ENCODE measurements around the gene MTARC2. TPM values are rescaled to one million over a fixed set of nuclear protein-coding genes. Genes with fewer than 3 reads are reported as not detected.

Gene MTARC2
- total and polyA plus RNA-seq, 2 of the 4 experiments (the other 2 are of a cell fraction) = 0.36 to 2.6 TPM

GRCh38 chr1:220710333-220710732, 37.8 kb upstream of the MTARC2 start:
- Histone ChIP-seq H3K27ac (ENCODE audit: insufficient read depth, low read length) (no peak overlapping the region), H3K4me2 (ENCODE audit: low read depth, low read length) (no peak overlapping the region), H3K4me1 (ENCODE audit: control insufficient read depth, insufficient read depth, low read length) (no peaks in the 10 kb centered on the region), H3K36me3 (ENCODE audit: control insufficient read depth, insufficient read depth, low read length) (no peaks in the 10 kb centered on the region), H4K91ac (ENCODE audit: insufficient read depth, low read depth, low read length) (no peak overlapping the region), H2BK15ac (ENCODE audit: low read depth, low read length) (no peak overlapping the region), H3K18ac (ENCODE audit: low read depth, low read length) (no peak overlapping the region), H3K4ac (ENCODE audit: low read depth, low read length) (no peak overlapping the region), H2BK20ac (ENCODE audit: low read depth, low read length) (no peak overlapping the region), H4K8ac (ENCODE audit: low read depth in 2 of 2, low read length in 2 of 2) (no peak overlapping the region), H3K56ac (ENCODE audit: extremely low read depth, insufficient read depth, low read length) (no peak overlapping the region), H3K23ac (ENCODE audit: low read depth, low read length) (no peak overlapping the region), H3K9me3 (ENCODE audit: control insufficient read depth, insufficient read depth, low read length) (no peaks in the 10 kb centered on the region), H4K20me1 (ENCODE audit: insufficient read depth, low read length) (no peaks in the 10 kb centered on the region), H3K9me1 (ENCODE audit: insufficient read depth, low read length) (no peaks in the 10 kb centered on the region), H2AFZ (replicated peaks; ENCODE audit: low read length, poor library complexity) (peak overlapping the region; percentile 21), H2BK5ac (ENCODE audit: low read depth, low read length, poor library complexity, severe bottlenecking) (no peak overlapping the region), H3K27me3 (ENCODE audit: control insufficient read depth, insufficient read depth, low read length) (no peaks in the 10 kb centered on the region; the same call in 1 of the 2 replicates), H3K9ac (ENCODE audit: low read depth, low read length) (no peak overlapping the region), H3K4me3 (ENCODE audit: insufficient read depth, low read depth, low read length) (no peak overlapping the region), H2AK9ac (replicated peaks; ENCODE audit: low read depth, low read length, poor library complexity) (no peak overlapping the region), H3K79me1 (ENCODE audit: low read depth in 1 of 2, low read length in 2 of 2) (no peaks in the 10 kb centered on the region), H4K5ac (ENCODE audit: low read depth, low read length) (no peak overlapping the region), H2AK5ac (ENCODE audit: low read depth, low read length) (no peak overlapping the region), H3K14ac (replicated peaks; ENCODE audit: low read depth, low read length) (no peak overlapping the region), H2BK120ac (ENCODE audit: low read depth, low read length) (no peak overlapping the region)
- no TSS peak for BruUV-seq (replicated peaks)
- no CpG with 5 or more reads among the region's 4 CpGs for WGBS, 2 experiments (ENCODE audit: extremely low coverage in 2 of 2, insufficient read length in 1 of 2)
- no peak for DNase-seq
- ChIA-PET POLR2A (ENCODE audit: unreplicated experiment) (no interaction called here), CTCF (interaction anchor here (1.4 kb wide), 1 partner anchor 23 kb away, joined by 3 read pairs; no protein-coding TSS in a partner anchor)
- dilution Hi-C loops (cut with HindIII; ENCODE audit: low sequenced_read_pairs, unreplicated experiment) (no loop called here), in situ Hi-C loops (cut with MboI; ENCODE audit: low sequenced_read_pairs) (no loop called here), intact Hi-C loops (cut with micrococcal nuclease) (no loop called here)
- no peak for TF ChIP-seq MXI1 (IDR thresholded peaks at IDR 0.05; ENCODE audit: borderline replicate concordance, low read depth, low read length)
- no peak for TF ChIP-seq MAFK (IDR thresholded peaks at IDR 0.05; ENCODE audit: low read depth, low read length)
- no peak for TF ChIP-seq BHLHE40 (IDR thresholded peaks at IDR 0.05; ENCODE audit: low read depth, low read length)
- no peak for TF ChIP-seq RAD21 (IDR thresholded peaks at IDR 0.05; ENCODE audit: low read length)
- TF ChIP-seq FOS (IDR thresholded peaks at IDR 0.05; ENCODE audit: low read depth, low read length) = no peak
- TF ChIP-seq RFX5 (IDR thresholded peaks at IDR 0.05; ENCODE audit: low read depth, low read length) = no peak
- no peak for TF ChIP-seq ELK1 (IDR thresholded peaks at IDR 0.05; ENCODE audit: borderline replicate concordance, low read depth, low read length)
- TF ChIP-seq USF2 (IDR thresholded peaks at IDR 0.05; ENCODE audit: low read depth, low read length) = no peak
- TF ChIP-seq CTCF (conservative IDR thresholded peaks at IDR 0.05; ENCODE audit: low read depth, low read length) = no peak
- no peak for TF ChIP-seq POLR2A (IDR thresholded peaks at IDR 0.05; ENCODE audit: low read depth, low read length)
- TF ChIP-seq MAZ (IDR thresholded peaks at IDR 0.05; ENCODE audit: borderline replicate concordance, low read depth, low read length) = no peak
- TF ChIP-seq CHD1 (IDR thresholded peaks at IDR 0.05; ENCODE audit: low read depth, low read length) = no peak
- no peak for TF ChIP-seq CEBPB (IDR thresholded peaks at IDR 0.05; ENCODE audit: low read depth, low read length)
- no peak for TF ChIP-seq NFE2L2 (IDR thresholded peaks at IDR 0.05; ENCODE audit: low read depth, low read length)
- TF ChIP-seq RCOR1 (IDR thresholded peaks at IDR 0.05; ENCODE audit: insufficient replicate concordance, low read length) = no peak
- no peak for TF ChIP-seq SMC3 (IDR thresholded peaks at IDR 0.05; ENCODE audit: low read depth, low read length)
- ATAC-seq (ENCODE audit: low read depth) = no peak
